ENCODE measurements around the gene TRIM17.

TRIM17 gene

GRCh38 chr1:228401782-228402640 is 14.7 kb downstream of the TRIM17 start:
- POLR2A ChIA-PET, result no interaction called here
- TF ChIP-seq, protein P1, sequence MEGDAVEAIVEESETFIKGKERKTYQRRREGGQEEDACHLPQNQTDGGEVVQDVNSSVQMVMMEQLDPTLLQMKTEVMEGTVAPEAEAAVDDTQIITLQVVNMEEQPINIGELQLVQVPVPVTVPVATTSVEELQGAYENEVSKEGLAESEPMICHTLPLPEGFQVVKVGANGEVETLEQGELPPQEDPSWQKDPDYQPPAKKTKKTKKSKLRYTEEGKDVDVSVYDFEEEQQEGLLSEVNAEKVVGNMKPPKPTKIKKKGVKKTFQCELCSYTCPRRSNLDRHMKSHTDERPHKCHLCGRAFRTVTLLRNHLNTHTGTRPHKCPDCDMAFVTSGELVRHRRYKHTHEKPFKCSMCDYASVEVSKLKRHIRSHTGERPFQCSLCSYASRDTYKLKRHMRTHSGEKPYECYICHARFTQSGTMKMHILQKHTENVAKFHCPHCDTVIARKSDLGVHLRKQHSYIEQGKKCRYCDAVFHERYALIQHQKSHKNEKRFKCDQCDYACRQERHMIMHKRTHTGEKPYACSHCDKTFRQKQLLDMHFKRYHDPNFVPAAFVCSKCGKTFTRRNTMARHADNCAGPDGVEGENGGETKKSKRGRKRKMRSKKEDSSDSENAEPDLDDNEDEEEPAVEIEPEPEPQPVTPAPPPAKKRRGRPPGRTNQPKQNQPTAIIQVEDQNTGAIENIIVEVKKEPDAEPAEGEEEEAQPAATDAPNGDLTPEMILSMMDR (IDR thresholded peaks at IDR 0.05; ENCODE audit: insufficient read depth, low read length, missing control alignments), result no peak
- DNase-seq (ENCODE audit: low read depth, low spot score), result no peak
- CTCF ChIA-PET, result interaction anchor here (4.5 kb wide), 1 partner anchor 8 kb away, joined by 37 read pairs; no protein-coding TSS in a partner anchor
- H3K4me3 ChIP-seq (ENCODE audit: low read depth, low read length), result no peak overlapping the region

DNA sequence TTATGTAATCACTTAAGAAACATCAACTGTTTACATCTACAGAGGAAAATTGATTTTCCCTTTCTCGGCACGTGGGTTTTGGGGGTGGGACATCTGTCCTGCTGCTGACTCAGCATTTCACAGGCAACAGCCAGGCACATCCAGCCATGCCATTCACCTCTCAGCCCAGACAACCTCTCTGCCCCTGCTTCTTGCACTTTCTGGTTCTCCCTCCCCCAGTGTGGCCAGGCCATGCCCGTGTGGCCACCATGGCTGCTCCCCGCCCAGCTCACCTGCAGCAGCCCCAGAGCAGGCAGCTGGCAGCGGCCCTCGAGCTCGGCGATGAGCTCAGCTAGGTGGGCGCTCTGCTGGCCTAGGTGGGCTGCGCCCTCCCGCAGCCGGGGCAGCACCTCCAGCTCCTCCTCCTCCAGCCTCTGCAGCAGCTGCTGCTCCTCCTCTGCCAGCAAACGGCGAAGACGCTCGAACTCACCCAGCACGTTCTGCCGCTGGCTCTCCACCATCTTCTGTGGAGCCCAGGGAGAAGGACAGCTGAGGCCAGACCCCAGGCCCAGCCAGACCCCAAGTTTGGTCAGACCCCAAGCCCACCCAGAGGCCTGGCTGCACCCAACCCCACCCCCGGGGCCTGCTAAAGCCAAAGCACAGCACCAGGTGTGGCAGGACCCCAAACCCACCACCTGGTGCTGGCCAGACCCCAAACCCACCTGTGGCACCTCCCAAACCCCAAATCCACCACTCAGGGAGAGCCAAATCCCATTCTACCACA is 15.8 kb downstream of the TRIM17 start:
- CTCF ChIA-PET, result no interaction called here
- DNase-seq (ENCODE audit: low read depth, low spot score), result no peak
- POLR2A ChIA-PET, result no interaction called here

DNA sequence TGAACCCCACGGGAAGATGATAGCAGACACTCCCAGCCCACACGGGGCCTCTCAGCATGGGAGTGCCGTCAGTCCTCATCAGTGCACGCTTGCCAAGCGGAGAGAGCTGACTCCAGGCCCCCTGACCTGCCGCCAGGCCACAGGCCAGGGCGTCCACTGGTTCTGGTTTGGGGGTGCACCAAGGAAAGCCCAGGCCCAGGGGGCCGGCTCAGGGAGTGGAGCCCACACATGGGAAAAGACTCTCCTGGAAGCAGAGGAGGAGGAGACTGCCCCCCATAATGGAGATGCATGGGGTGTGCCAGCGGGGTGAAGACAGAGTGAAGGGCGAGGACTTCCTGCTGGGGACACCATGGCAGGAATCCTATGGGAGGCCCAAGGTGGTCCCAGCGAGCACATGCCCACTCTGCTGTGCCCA is 16.4 kb downstream of the TRIM17 start:
- POLR2A ChIA-PET, result no interaction called here
- TF ChIP-seq, protein P1 (IDR thresholded peaks at IDR 0.05; ENCODE audit: insufficient read depth, low read length, missing control alignments), result no peak
- H3K4me3 ChIP-seq (ENCODE audit: low read depth, low read length), result no peak overlapping the region
- DNase-seq (ENCODE audit: low read depth, low spot score), result no peak
- CTCF ChIA-PET, result no interaction called here

More for the DNA sequence above, 15.8 kb downstream of the TRIM17 start:
- no peak overlapping the region for H3K4me3 ChIP-seq (ENCODE audit: low read depth, low read length)
- TF ChIP-seq, protein P1 (IDR thresholded peaks at IDR 0.05; ENCODE audit: insufficient read depth, low read length, missing control alignments), result no peak

GRCh38 chr1:228399531-228400236 is 17.0 kb downstream of the TRIM17 start:
- H3K4me3 ChIP-seq (ENCODE audit: low read depth, low read length), result no peak overlapping the region
- TF ChIP-seq, protein P1 (IDR thresholded peaks at IDR 0.05; ENCODE audit: insufficient read depth, low read length, missing control alignments), result no peak
- ChIA-PET POLR2A (no interaction called here), CTCF (no interaction called here)
- no peak for DNase-seq (ENCODE audit: low read depth, low spot score)

DNA sequence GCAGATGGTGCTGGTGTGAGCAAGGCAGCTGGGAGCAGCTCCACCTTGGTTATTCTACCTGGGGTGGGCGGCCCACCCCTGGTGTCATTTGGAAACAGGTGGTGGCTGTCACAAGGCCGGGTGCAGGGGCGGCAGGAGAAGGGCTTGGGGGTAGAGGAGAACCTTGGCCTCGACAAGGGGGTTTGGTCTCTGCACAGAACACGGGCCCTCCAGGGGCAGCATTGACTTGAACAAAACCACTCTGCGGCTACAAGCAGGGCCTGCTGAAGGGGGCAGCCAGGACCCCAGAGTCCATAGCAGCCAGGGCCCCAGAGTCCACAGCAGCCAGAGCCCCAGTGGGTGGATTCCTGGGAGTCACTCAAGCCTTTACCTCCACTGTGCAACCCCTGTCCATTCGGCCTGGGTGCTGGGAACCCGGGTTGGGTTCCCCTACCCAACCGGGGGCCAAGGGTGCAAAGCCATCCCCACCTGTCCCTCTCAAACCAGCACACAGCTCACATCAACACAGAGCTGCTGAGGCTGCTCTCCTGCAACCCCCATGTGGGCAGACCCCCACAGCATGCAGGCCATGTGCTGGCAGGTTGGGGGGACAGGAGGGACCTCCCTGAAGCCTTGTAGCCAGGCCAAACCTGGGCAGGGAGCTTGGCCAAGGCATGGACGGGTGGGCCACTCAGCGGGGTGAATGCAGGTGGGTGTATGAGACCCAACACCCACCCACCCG is 17.8 kb downstream of the TRIM17 start:
- ChIA-PET POLR2A (no interaction called here), CTCF (no interaction called here)
- TF ChIP-seq, protein P1 (IDR thresholded peaks at IDR 0.05; ENCODE audit: insufficient read depth, low read length, missing control alignments), result no peak
- H3K4me3 ChIP-seq (ENCODE audit: low read depth, low read length), result no peak overlapping the region
- no peak for DNase-seq (ENCODE audit: low read depth, low spot score)

All from AG04449 (cell line).